ENCODE data around the gene LRRFIP2.

DNA sequence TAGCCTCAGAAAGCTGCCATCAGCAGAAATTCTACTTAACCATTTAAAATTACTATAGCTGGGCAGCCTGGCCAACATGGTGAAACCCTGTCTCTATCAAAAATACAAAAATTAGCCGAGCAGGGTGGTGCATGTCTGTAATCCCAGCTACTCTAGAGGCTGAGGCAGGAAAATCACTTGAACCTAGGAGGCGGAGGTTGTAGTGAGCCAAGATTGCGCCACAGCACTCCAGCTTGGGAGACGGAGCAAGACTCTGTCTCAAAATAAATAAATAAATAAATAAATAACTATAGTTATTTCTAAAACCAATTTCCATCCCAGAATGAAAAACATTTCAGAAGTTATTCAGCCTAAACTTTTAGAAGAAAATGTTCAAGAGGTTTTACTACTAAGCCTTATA, 25.1 kb downstream of the LRRFIP2 start:
- TF ChIP-seq, protein P1, sequence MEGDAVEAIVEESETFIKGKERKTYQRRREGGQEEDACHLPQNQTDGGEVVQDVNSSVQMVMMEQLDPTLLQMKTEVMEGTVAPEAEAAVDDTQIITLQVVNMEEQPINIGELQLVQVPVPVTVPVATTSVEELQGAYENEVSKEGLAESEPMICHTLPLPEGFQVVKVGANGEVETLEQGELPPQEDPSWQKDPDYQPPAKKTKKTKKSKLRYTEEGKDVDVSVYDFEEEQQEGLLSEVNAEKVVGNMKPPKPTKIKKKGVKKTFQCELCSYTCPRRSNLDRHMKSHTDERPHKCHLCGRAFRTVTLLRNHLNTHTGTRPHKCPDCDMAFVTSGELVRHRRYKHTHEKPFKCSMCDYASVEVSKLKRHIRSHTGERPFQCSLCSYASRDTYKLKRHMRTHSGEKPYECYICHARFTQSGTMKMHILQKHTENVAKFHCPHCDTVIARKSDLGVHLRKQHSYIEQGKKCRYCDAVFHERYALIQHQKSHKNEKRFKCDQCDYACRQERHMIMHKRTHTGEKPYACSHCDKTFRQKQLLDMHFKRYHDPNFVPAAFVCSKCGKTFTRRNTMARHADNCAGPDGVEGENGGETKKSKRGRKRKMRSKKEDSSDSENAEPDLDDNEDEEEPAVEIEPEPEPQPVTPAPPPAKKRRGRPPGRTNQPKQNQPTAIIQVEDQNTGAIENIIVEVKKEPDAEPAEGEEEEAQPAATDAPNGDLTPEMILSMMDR (IDR thresholded peaks at IDR 0.05; ENCODE audit: low read length) = no peak
- TF ChIP-seq EZH2 (optimal IDR thresholded peaks at IDR 0.05; ENCODE audit: low read depth, low read length) = no peak
- no peak for TF ChIP-seq EZH2phosphoT487 (IDR thresholded peaks at IDR 0.05; ENCODE audit: low read length)

Data from MM.1S (cell line).